8988T (cell line): Measurements from ENCODE around the gene KCNH2.

Source experiments
- DNase-seq: peaks from one replicate; pipeline ENCODE4 v3.0.0; 2011

The KCNH2 gene

GRCh38 chr7:150974468-150975391 is 3.4 kb downstream of the KCNH2 start:
- DNase-seq, result no peak

GRCh38 chr7:150973571-150974451 is 4.3 kb downstream of the KCNH2 start:
- no peak for DNase-seq

GRCh38 chr7:150972741-150973140 is 5.4 kb downstream of the KCNH2 start:
- no peak for DNase-seq

GRCh38 chr7:150972023-150972468 is 6.1 kb downstream of the KCNH2 start:
- DNase-seq, result no peak

GRCh38 chr7:150971242-150972022 is 6.7 kb downstream of the KCNH2 start:
- no peak for DNase-seq

GRCh38 chr7:150970424-150970823 is 7.7 kb downstream of the KCNH2 start:
- no peak for DNase-seq

- no peak for DNase-seq
Observed at GRCh38 chr7:150969475-150969874, 8.6 kb downstream of the KCNH2 start.

- DNase-seq, result no peak
Observed at GRCh38 chr7:150968734-150969372, 9.3 kb downstream of the KCNH2 start.

GRCh38 chr7:150968056-150968733 is 9.9 kb downstream of the KCNH2 start:
- no peak for DNase-seq

- no peak for DNase-seq
Observed at GRCh38 chr7:150967349-150967748, 10.8 kb downstream of the KCNH2 start.

- no peak for DNase-seq
Observed at GRCh38 chr7:150966002-150966401, 12.1 kb downstream of the KCNH2 start.

- DNase-seq, result no peak
Observed at GRCh38 chr7:150965273-150965830, 12.8 kb downstream of the KCNH2 start.

GRCh38 chr7:150964593-150965111 is 13.5 kb downstream of the KCNH2 start:
- no peak for DNase-seq

- DNase-seq, result no peak
Observed at GRCh38 chr7:150963707-150964559, 14.2 kb downstream of the KCNH2 start.

- peak; percentile 96 for DNase-seq
Observed at GRCh38 chr7:150962553-150963399, 15.3 kb downstream of the KCNH2 start.

GRCh38 chr7:150962290-150962552 is 15.9 kb downstream of the KCNH2 start:
- DNase-seq, result no peak

GRCh38 chr7:150961510-150962289 is 16.4 kb downstream of the KCNH2 start:
- no peak for DNase-seq
